HEK293 (cell line): ENCODE data around the gene P2RY11.

Experiments
- CTCF ChIA-PET: fragments of 350-600 bp; formaldehyde crosslinking; extraction: SDS; loops from one replicate; lab custom pipeline; 2021; ENCODE audit warnings: antibody characterized with exemption; lab: Yijun Ruan, JAX
- POLR2A ChIA-PET: fragments of 300-600 bp; formaldehyde crosslinking; extraction: SDS; loops from one replicate; lab custom pipeline; 2020; ENCODE audit warnings: antibody characterized with exemption, inconsistent platforms; lab: Yijun Ruan, JAX
- H3K27ac ChIP-seq: fragments of 200-500 bp; sonication (Bioruptor generic); 2 replicates; pipeline ENCODE4 v1.5.1; 2014; ENCODE audit warnings: low read depth, low read length, control low read depth, inconsistent platforms; ENCODE audit errors: extremely low read depth
- H3K36me3 ChIP-seq, 2 experiments: fragments of 200-500 bp in 1 of 2; sonication (Bioruptor generic) in 1 of 2; 1 replicate in 1 of 2; 2 replicates in 1 of 2; pipeline ENCODE4 v1.5.1; 2014 to 2017; ENCODE audit warnings: inconsistent platforms in 2 of 2, low read length in 2 of 2; ENCODE audit not compliant: control insufficient read depth in 2 of 2, insufficient read depth in 1 of 2
- H3K4me1 ChIP-seq: fragments of 200-500 bp; sonication (Bioruptor generic); 2 replicates; pipeline ENCODE4 v1.5.1; 2014; ENCODE audit warnings: mild to moderate bottlenecking, low read length, inconsistent platforms; ENCODE audit not compliant: control insufficient read depth, insufficient read depth
- H3K4me3 ChIP-seq: 2 replicates; pipeline ENCODE4 v1.5.1; 2011; ENCODE audit warnings: low read depth, mild to moderate bottlenecking, control low read depth, low read length, moderate library complexity
- H3K9me3 ChIP-seq: fragments of 200-500 bp; sonication (Bioruptor generic); 2 replicates; pipeline ENCODE4 v1.5.1; 2014; ENCODE audit warnings: low read depth, low read length, inconsistent platforms; ENCODE audit not compliant: control insufficient read depth, insufficient read depth
- MYNN ChIP-seq: fragments of 450-650 bp; formaldehyde crosslinking; IDR thresholded peaks from 2 replicates; pipeline ENCODE4 v1.5.1; 2016; ENCODE audit warnings: missing biosample characterization, missing genetic modification characterization, borderline replicate concordance
- PRDM4 ChIP-seq: fragments of 450-650 bp; formaldehyde crosslinking; IDR thresholded peaks from 2 replicates; pipeline ENCODE4 v1.5.1; 2017; ENCODE audit warnings: missing biosample characterization, missing genetic modification characterization
- REST ChIP-seq: fragments of 450-650 bp; formaldehyde crosslinking; IDR thresholded peaks from 2 replicates; pipeline ENCODE4 v1.5.1; 2016; ENCODE audit warnings: missing biosample characterization, missing genetic modification characterization
- ZNF16 ChIP-seq: fragments of 450-650 bp; formaldehyde crosslinking; IDR thresholded peaks from 2 replicates; pipeline ENCODE4 v1.5.1; 2016; ENCODE audit warnings: low read depth, missing biosample characterization, missing genetic modification characterization
- ZNF174 ChIP-seq: fragments of 450-650 bp; formaldehyde crosslinking; IDR thresholded peaks from 2 replicates; pipeline ENCODE4 v1.5.0; 2017; ENCODE audit warnings: missing biosample characterization, mild to moderate bottlenecking, missing genetic modification characterization
- ZNF18 ChIP-seq: fragments of 450-650 bp; formaldehyde crosslinking; IDR thresholded peaks from 2 replicates; pipeline ENCODE4 v1.5.1; 2016; ENCODE audit warnings: missing biosample characterization, missing genetic modification characterization
- ZNF398 ChIP-seq: fragments of 450-650 bp; formaldehyde crosslinking; IDR thresholded peaks from 2 replicates; pipeline ENCODE4 v1.5.1; 2017; ENCODE audit warnings: missing biosample characterization, missing genetic modification characterization
- ZNF513 ChIP-seq: fragments of 450-650 bp; IDR thresholded peaks from 2 replicates; pipeline ENCODE4 v1.5.1; 2018; ENCODE audit warnings: missing biosample characterization, missing genetic modification characterization
- ZNF521 ChIP-seq: fragments of 450-650 bp; formaldehyde crosslinking; IDR thresholded peaks from 2 replicates; pipeline ENCODE4 v1.5.1; 2017; ENCODE audit warnings: missing biosample characterization, mild to moderate bottlenecking, missing genetic modification characterization
- ZNF580 ChIP-seq: fragments of 450-650 bp; formaldehyde crosslinking; IDR thresholded peaks from 2 replicates; pipeline ENCODE4 v1.5.1; 2016; ENCODE audit warnings: missing biosample characterization, missing genetic modification characterization
- ZNF639 ChIP-seq: fragments of 450-650 bp; formaldehyde crosslinking; IDR thresholded peaks from 2 replicates; pipeline ENCODE4 v1.5.1; 2016; ENCODE audit warnings: missing biosample characterization, missing genetic modification characterization

P2RY11 gene

GRCh38 chr19:10091895-10092641, 19.4 kb upstream of the P2RY11 start:
- CTCF ChIA-PET: interaction anchor here (0.6 kb wide), 1 partner anchor 62 kb away, joined by 3 read pairs; no protein-coding TSS in a partner anchor
- Histone ChIP-seq H3K27ac (no peak overlapping the region), H3K36me3 (no peaks in the 10 kb centered on the region), H3K9me3 (no peaks in the 10 kb centered on the region), H3K4me3 (no peak overlapping the region), H3K4me1 (no peaks in the 10 kb centered on the region)
- POLR2A ChIA-PET: interaction anchor here (0.6 kb wide), 1 partner anchor 320 kb away, joined by 3 read pairs; no protein-coding TSS in a partner anchor
- TF ChIP-seq ZNF521 (tag by site-specific recombination) (no peak), ZNF174 (no peak), ZNF580 (tag by site-specific recombination) (no peak), ZNF18 (no peak), PRDM4 (no peak), ZNF16 (no peak), ZNF513 (no peak)

- no peaks in the 10 kb centered on the region for H3K9me3 ChIP-seq
- peak; percentile 91 for TF ChIP-seq MYNN (tag by site-specific recombination)
- TF ChIP-seq ZNF639 (tag by site-specific recombination): no peak
- TF ChIP-seq, all 188 proteins: peak for 1
- POLR2A ChIA-PET: no interaction called here
- CTCF ChIA-PET: interaction anchor here (0.7 kb wide), 1 partner anchor 218 kb away, joined by 3 read pairs; no protein-coding TSS in a partner anchor
- no peaks in the 10 kb centered on the region for H3K4me1 ChIP-seq
- H3K4me3 ChIP-seq: no peak overlapping the region
- H3K36me3 ChIP-seq: no peaks in the 10 kb centered on the region
- no peak overlapping the region for H3K27ac ChIP-seq
Measured at GRCh38 chr19:10092648-10093294, 18.7 kb upstream of the P2RY11 start.

GRCh38 chr19:10093295-10094186, 18.0 kb upstream of the P2RY11 start:
- Histone ChIP-seq H3K27ac (no peak overlapping the region), H3K4me1 (no peaks in the 10 kb centered on the region), H3K9me3 (no peaks in the 10 kb centered on the region), H3K4me3 (no peak overlapping the region), H3K36me3 (no peaks in the 10 kb centered on the region)
- ChIA-PET POLR2A (no interaction called here), CTCF (interaction anchor here (0.7 kb wide), 1 partner anchor 217 kb away, joined by 3 read pairs; no protein-coding TSS in a partner anchor)
- TF ChIP-seq REST (tag by site-specific recombination): peak; percentile 96
- no peak for TF ChIP-seq ZNF398 (tag by site-specific recombination)
- TF ChIP-seq MYNN (tag by site-specific recombination): peak; percentile 29
